CD8-positive, alpha-beta memory T cell (primary cell): ENCODE measurements around the gene PAX2. TPM values are rescaled to one million over a fixed set of nuclear protein-coding genes. Genes with fewer than 3 reads are reported as not detected.

Experiments used
- CTCF ChIA-PET: fragments of 350-600 bp; sonication (Branson Sonifier 250); formaldehyde crosslinking; loops from one replicate; lab custom pipeline; 2021; ENCODE audit warnings: antibody characterized with exemption; lab: Charles Lee
- POLR2A ChIA-PET: fragments of 350-600 bp; sonication (Branson Sonifier 250); formaldehyde crosslinking; loops from one replicate; lab custom pipeline; 2021; ENCODE audit warnings: antibody characterized with exemption; lab: Charles Lee
- DNase-seq, 5 donors: peaks; one replicate each; pipeline versions ENCODE4 v3.0.0 to v3.0.0-alpha.2; 2020 to 2022; ENCODE audit warnings: mixed read lengths in 1 of 5
- H3K27ac ChIP-seq: one replicate; pipeline ENCODE4 v1.7.0; 2013; ENCODE audit warnings: low read depth, mild to moderate bottlenecking, low read length, moderate library complexity
- H3K27me3 ChIP-seq: 2 replicates; pipeline ENCODE4 v1.7.0; 2013; ENCODE audit warnings: low read length, mild to moderate bottlenecking; ENCODE audit not compliant: insufficient read depth, poor library complexity, severe bottlenecking
- H3K36me3 ChIP-seq: 2 replicates; pipeline ENCODE4 v1.7.0; 2013; ENCODE audit warnings: mild to moderate bottlenecking, low read length, moderate library complexity; ENCODE audit not compliant: insufficient read depth
- H3K4me1 ChIP-seq: 2 replicates; pipeline ENCODE4 v1.7.0; 2013; ENCODE audit warnings: mild to moderate bottlenecking, low read length, moderate library complexity; ENCODE audit not compliant: insufficient read depth
- H3K4me3 ChIP-seq: 2 replicates; pipeline ENCODE4 v1.7.0; 2013; ENCODE audit warnings: mild to moderate bottlenecking, low read length
- H3K9me3 ChIP-seq: 2 replicates; pipeline ENCODE4 v1.7.0; 2013; ENCODE audit warnings: mild to moderate bottlenecking, low read length
- H3K27ac Mint-ChIP-seq, 8 donors: one replicate each; pipeline ENCODE4 v1.8.0; 2020 to 2021; ENCODE audit warnings: mixed read lengths in 8 of 8, mild to moderate bottlenecking in 6 of 8, inconsistent platforms in 3 of 8, moderate library complexity in 3 of 8
- H3K27me3 Mint-ChIP-seq, 2 donors: one replicate each; pipeline ENCODE4 v1.8.0; 2020 to 2021; ENCODE audit warnings: mixed read lengths in 2 of 2, mild to moderate bottlenecking in 1 of 2, moderate library complexity in 1 of 2
- H3K36me3 Mint-ChIP-seq, 3 donors: one replicate each; pipeline ENCODE4 v1.8.0; 2020 to 2021; ENCODE audit warnings: mixed read lengths in 3 of 3, inconsistent platforms in 1 of 3, mild to moderate bottlenecking in 1 of 3
- H3K4me1 Mint-ChIP-seq, 3 donors: one replicate each; pipeline ENCODE4 v1.8.0; 2020 to 2021; ENCODE audit warnings: mixed read lengths in 3 of 3, inconsistent platforms in 1 of 3, mild to moderate bottlenecking in 1 of 3
- H3K4me3 Mint-ChIP-seq, 7 donors: one replicate each; pipeline ENCODE4 v1.8.0; 2020 to 2021; ENCODE audit warnings: mixed read lengths in 7 of 7, mild to moderate bottlenecking in 6 of 7, moderate library complexity in 4 of 7, inconsistent platforms in 2 of 7
- H3K9me3 Mint-ChIP-seq, 5 donors: one replicate each; pipeline ENCODE4 v1.8.0; 2020 to 2022; ENCODE audit warnings: mixed read lengths in 5 of 5, mild to moderate bottlenecking in 3 of 5, moderate library complexity in 2 of 5, inconsistent platforms in 1 of 5
- polyA plus RNA-seq: library from polyadenylated mRNA; unstranded; fragments of 300-500 nt; fragmentation: Illumina TruSeq; gene quantifications from one replicate; pipeline ENCODE4 v1.2.3, GENCODE V29; 2021
- total RNA-seq, 2 experiments: library from RNA; stranded (reverse); gene quantifications; one replicate each; pipeline ENCODE4 v1.2.3, GENCODE V29; 2021

The PAX2 gene
- total and polyA plus RNA-seq, 3 experiments from 2014 or later = 0.04 TPM; not detected in 2

DNA sequence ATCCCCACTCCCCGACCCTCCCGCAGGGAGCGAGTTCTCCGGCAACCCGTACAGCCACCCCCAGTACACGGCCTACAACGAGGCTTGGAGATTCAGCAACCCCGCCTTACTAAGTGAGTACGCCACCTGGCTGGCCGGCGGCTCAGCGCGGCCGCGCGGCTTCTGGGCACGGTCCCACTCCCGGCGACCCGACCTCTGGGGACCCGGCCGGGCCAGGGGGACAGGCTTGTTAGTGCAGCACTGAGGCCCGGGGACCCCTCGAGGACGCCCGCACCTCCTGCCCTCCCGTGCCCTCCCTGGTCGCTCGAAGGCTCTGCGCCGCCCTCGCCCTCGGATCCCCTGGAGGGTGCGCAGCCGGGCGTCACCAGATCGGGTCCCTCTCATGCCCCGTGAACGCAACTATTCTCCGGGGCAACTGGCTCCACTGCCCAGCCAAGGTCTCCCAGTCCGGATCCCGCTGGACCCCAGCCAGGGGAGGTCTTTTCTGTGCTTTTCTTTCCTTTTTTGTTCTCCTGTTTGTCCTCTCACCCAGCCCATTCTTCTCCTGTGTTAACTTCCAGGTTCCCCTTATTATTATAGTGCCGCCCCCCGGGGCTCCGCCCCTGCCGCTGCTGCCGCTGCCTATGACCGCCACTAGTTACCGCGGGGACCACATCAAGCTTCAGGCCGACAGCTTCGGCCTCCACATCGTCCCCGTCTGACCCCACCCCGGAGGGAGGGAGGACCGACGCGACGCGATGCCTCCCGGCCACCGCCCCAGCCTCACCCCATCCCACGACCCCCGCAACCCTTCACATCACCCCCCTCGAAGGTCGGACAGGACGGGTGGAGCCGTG lies 81.8 kb downstream of the PAX2 start:
- ChIA-PET POLR2A (no interaction called here), CTCF (no interaction called here)
- Mint-ChIP-seq H3K4me3 (peak overlapping the region; percentile 78 to 89 (median 82)), H3K4me1 (peaks cover 24 to 49% (median 33%) of the 10 kb centered on the region in 3 donors), H3K27me3 (peaks cover 55 to 76% of the 10 kb centered on the region in 2 donors), H3K9me3 (peaks cover 0 to 2% (median 0%) of the 10 kb centered on the region in 5 donors), H3K36me3 (peaks cover 0 to 4% (median 0%) of the 10 kb centered on the region in 3 donors), H3K27ac (no peak overlapping the region)
- H3K4me1 ChIP-seq = peaks cover 30% of the 10 kb centered on the region
- H3K4me3 ChIP-seq = peak overlapping the region; percentile 56
- peaks cover 55% of the 10 kb centered on the region for H3K27me3 ChIP-seq
- H3K9me3 ChIP-seq = no peaks in the 10 kb centered on the region
- no peaks in the 10 kb centered on the region for H3K36me3 ChIP-seq
- no peak overlapping the region for H3K27ac ChIP-seq
- peak in 1 of 5 donors; percentile 23 for DNase-seq

DNA sequence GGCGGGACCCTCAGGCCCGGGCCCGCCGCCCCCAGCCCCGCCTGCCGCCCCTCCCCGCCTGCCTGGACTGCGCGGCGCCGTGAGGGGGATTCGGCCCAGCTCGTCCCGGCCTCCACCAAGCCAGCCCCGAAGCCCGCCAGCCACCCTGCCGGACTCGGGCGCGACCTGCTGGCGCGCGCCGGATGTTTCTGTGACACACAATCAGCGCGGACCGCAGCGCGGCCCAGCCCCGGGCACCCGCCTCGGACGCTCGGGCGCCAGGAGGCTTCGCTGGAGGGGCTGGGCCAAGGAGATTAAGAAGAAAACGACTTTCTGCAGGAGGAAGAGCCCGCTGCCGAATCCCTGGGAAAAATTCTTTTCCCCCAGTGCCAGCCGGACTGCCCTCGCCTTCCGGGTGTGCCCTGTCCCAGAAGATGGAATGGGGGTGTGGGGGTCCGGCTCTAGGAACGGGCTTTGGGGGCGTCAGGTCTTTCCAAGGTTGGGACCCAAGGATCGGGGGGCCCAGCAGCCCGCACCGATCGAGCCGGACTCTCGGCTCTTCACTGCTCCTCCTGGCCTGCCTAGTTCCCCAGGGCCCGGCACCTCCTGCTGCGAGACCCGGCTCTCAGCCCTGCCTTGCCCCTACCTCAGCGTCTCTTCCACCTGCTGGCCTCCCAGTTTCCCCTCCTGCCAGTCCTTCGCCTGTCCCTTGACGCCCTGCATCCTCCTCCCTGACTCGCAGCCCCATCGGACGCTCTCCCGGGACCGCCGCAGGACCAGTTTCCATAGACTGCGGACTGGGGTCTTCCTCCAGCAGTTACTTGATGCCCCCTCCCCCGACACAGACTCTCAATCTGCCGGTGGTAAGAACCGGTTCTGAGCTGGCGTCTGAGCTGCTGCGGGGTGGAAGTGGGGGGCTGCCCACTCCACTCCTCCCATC lies 82.7 kb downstream of the PAX2 start:
- Mint-ChIP-seq H3K9me3 (peaks cover 0 to 2% (median 0%) of the 10 kb centered on the region in 5 donors), H3K27me3 (peaks cover 46 to 76% of the 10 kb centered on the region in 2 donors), H3K4me3 (peak overlapping the region; percentile 74 to 89 (median 88)), H3K27ac (peak overlapping the region in 3 of 8 donors; percentile 23 to 50 (median 42)), H3K4me1 (peaks cover 24 to 49% (median 33%) of the 10 kb centered on the region in 3 donors), H3K36me3 (peaks cover 0 to 4% (median 0%) of the 10 kb centered on the region in 3 donors)
- H3K4me3 ChIP-seq = peak overlapping the region; percentile 56
- no peak for DNase-seq
- H3K9me3 ChIP-seq = no peaks in the 10 kb centered on the region
- ChIA-PET CTCF (no interaction called here), POLR2A (no interaction called here)
- peaks cover 30% of the 10 kb centered on the region for H3K4me1 ChIP-seq
- H3K27me3 ChIP-seq = peaks cover 60% of the 10 kb centered on the region
- H3K27ac ChIP-seq = no peak overlapping the region
- H3K36me3 ChIP-seq = no peaks in the 10 kb centered on the region

DNA sequence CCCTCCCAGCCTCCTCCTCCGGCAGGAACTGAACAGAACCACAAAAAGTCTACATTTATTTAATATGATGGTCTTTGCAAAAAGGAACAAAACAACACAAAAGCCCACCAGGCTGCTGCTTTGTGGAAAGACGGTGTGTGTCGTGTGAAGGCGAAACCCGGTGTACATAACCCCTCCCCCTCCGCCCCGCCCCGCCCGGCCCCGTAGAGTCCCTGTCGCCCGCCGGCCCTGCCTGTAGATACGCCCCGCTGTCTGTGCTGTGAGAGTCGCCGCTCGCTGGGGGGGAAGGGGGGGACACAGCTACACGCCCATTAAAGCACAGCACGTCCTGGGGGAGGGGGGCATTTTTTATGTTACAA lies 83.3 kb downstream of the PAX2 start:
- no peak overlapping the region for H3K27ac ChIP-seq
- H3K4me3 Mint-ChIP-seq = peak overlapping the region; percentile 74 to 89 (median 88)
- H3K27me3 Mint-ChIP-seq = peaks cover 41 to 73% of the 10 kb centered on the region in 2 donors
- H3K36me3 Mint-ChIP-seq = peaks cover 0 to 4% (median 0%) of the 10 kb centered on the region in 3 donors
- peak overlapping the region; percentile 56 for H3K4me3 ChIP-seq
- POLR2A ChIA-PET = no interaction called here
- H3K27ac Mint-ChIP-seq = peak overlapping the region in 4 of 8 donors; percentile 42 to 61 (median 54)
- peaks cover 30% of the 10 kb centered on the region for H3K4me1 ChIP-seq
- no peaks in the 10 kb centered on the region for H3K36me3 ChIP-seq
- no peaks in the 10 kb centered on the region for H3K9me3 ChIP-seq
- peak in 1 of 5 donors; percentile 12 for DNase-seq
- H3K9me3 Mint-ChIP-seq = peaks cover 0 to 2% (median 0%) of the 10 kb centered on the region in 5 donors
- H3K27me3 ChIP-seq = peaks cover 61% of the 10 kb centered on the region
- CTCF ChIA-PET = no interaction called here
- H3K4me1 Mint-ChIP-seq = peaks cover 24 to 49% (median 33%) of the 10 kb centered on the region in 3 donors

DNA sequence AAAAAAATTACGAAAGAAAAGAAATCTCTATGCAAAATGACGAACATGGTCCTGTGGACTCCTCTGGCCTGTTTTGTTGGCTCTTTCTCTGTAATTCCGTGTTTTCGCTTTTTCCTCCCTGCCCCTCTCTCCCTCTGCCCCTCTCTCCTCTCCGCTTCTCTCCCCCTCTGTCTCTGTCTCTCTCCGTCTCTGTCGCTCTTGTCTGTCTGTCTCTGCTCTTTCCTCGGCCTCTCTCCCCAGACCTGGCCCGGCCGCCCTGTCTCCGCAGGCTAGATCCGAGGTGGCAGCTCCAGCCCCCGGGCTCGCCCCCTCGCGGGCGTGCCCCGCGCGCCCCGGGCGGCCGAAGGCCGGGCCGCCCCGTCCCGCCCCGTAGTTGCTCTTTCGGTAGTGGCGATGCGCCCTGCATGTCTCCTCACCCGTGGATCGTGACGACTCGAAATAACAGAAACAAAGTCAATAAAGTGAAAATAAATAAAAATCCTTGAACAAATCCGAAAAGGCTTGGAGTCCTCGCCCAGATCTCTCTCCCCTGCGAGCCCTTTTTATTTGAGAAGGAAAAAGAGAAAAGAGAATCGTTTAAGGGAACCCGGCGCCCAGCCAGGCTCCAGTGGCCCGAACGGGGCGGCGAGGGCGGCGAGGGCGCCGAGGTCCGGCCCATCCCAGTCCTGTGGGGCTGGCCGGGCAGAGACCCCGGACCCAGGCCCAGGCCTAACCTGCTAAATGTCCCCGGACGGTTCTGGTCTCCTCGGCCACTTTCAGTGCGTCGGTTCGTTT lies 83.9 kb downstream of the PAX2 start:
- Mint-ChIP-seq H3K9me3 (peaks cover 0 to 2% (median 0%) of the 10 kb centered on the region in 5 donors), H3K36me3 (peaks cover 0 to 4% (median 0%) of the 10 kb centered on the region in 3 donors), H3K4me1 (peaks cover 24 to 49% (median 33%) of the 10 kb centered on the region in 3 donors), H3K4me3 (peak overlapping the region; percentile 74 to 89 (median 88)), H3K27me3 (peaks cover 36 to 67% of the 10 kb centered on the region in 2 donors), H3K27ac (peak overlapping the region in 3 of 8 donors; percentile 58 to 65 (median 61))
- H3K27me3 ChIP-seq = peaks cover 61% of the 10 kb centered on the region
- ChIA-PET CTCF (interaction anchor here (0.9 kb wide), 1 partner anchor 26 kb away, joined by 3 read pairs; no protein-coding TSS in a partner anchor), POLR2A (no interaction called here)
- H3K36me3 ChIP-seq = no peaks in the 10 kb centered on the region
- peaks cover 30% of the 10 kb centered on the region for H3K4me1 ChIP-seq
- no peaks in the 10 kb centered on the region for H3K9me3 ChIP-seq
- DNase-seq = no peak
- H3K4me3 ChIP-seq = peak overlapping the region; percentile 56
- no peak overlapping the region for H3K27ac ChIP-seq

DNA sequence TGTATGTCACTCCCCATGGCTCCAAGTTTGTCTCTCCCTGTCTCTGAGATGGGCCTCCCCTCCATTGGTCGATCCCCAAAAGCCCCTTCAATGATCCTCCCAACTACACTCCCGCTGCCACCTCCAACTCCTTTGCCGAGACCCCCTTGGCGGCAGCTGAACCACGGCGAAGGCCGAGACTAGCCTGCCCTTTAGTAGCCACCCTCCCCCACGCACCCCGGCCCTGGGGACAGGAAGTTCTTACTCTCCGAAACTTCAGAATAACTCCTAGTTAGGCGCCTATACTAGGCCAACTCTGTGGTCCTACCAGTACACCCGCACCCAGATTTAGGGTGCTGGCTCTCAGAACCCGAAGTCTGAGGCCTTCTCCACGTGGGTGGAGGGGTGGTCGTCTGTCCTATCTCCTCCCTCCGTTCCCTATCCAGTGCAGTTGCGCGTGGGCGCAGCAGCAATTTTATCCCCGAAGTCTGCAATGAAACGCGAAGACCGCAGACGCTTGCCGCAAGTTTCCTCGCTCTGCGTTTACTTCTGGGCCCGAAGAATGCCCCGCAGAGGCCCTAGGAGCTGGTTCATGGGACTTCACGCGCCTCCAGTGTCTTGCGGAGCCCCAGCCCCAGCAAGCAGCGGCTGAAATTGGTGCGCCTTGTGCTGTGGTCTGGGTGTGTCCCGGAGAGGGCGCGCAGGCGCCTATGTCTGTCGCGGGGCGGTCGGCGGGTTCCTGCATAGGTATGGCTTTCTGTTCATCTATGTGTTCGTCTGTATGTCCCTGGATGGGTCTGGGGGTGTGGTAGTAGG lies 84.7 kb downstream of the PAX2 start:
- ChIA-PET CTCF (interaction anchor here (0.9 kb wide), 1 partner anchor 27 kb away, joined by 3 read pairs; no protein-coding TSS in a partner anchor), POLR2A (no interaction called here)
- H3K4me3 Mint-ChIP-seq = peak overlapping the region; percentile 46 to 79 (median 70)
- H3K4me1 ChIP-seq = peaks cover 30% of the 10 kb centered on the region
- no peaks in the 10 kb centered on the region for H3K9me3 ChIP-seq
- peaks cover 24 to 49% (median 33%) of the 10 kb centered on the region in 3 donors for H3K4me1 Mint-ChIP-seq
- no peaks in the 10 kb centered on the region for H3K36me3 ChIP-seq
- no peak overlapping the region for H3K4me3 ChIP-seq
- no peak overlapping the region for H3K27ac ChIP-seq
- H3K27me3 Mint-ChIP-seq = peaks cover 29 to 65% of the 10 kb centered on the region in 2 donors
- DNase-seq = no peak
- H3K9me3 Mint-ChIP-seq = peaks cover 0 to 2% (median 0%) of the 10 kb centered on the region in 5 donors
- H3K27me3 ChIP-seq = peaks cover 59% of the 10 kb centered on the region
- H3K27ac Mint-ChIP-seq = peak overlapping the region in 1 of 8 donors; percentile 71
- peaks cover 0 to 4% (median 0%) of the 10 kb centered on the region in 3 donors for H3K36me3 Mint-ChIP-seq

DNA sequence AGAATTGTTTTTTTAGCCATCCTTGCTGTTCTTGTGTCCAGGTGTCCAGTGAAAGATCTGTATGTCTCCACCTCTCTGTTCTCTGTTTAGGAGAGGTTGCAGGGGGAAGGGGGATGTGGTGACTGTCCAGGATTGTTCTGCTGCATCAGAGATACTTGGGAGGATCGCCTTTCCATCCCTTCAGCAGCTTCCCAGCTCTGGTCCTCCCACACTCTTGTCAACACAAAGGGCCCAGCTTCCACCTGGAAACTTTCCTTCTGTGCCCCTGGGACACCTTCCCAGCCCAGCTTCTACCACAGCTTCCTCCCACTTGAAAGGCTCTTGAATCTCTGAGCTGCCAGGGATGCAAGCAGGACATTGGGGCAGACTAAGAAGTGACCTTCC lies 85.3 kb downstream of the PAX2 start:
- H3K9me3 Mint-ChIP-seq = peaks cover 0 to 2% (median 0%) of the 10 kb centered on the region in 5 donors
- peak overlapping the region in 1 of 8 donors; percentile 71 for H3K27ac Mint-ChIP-seq
- Histone ChIP-seq H3K36me3 (no peaks in the 10 kb centered on the region), H3K27ac (no peak overlapping the region), H3K27me3 (peaks cover 54% of the 10 kb centered on the region), H3K4me1 (peaks cover 30% of the 10 kb centered on the region), H3K9me3 (no peaks in the 10 kb centered on the region), H3K4me3 (no peak overlapping the region)
- H3K27me3 Mint-ChIP-seq = peaks cover 23 to 59% of the 10 kb centered on the region in 2 donors
- POLR2A ChIA-PET = no interaction called here
- CTCF ChIA-PET = interaction anchor here (0.9 kb wide), 1 partner anchor 27 kb away, joined by 3 read pairs; no protein-coding TSS in a partner anchor
- peak overlapping the region in 6 of 7 donors; percentile 17 to 70 (median 52) for H3K4me3 Mint-ChIP-seq
- no peak for DNase-seq
- H3K4me1 Mint-ChIP-seq = peaks cover 24 to 45% (median 33%) of the 10 kb centered on the region in 3 donors
- peaks cover 0 to 4% (median 0%) of the 10 kb centered on the region in 3 donors for H3K36me3 Mint-ChIP-seq
